Activated CD4-positive, alpha-beta T cell treated with anti-CD3 and anti-CD28 coated beads, Interleukin-2, Interleukin-4, amounts not matched to agents 100 ng/mL and 50 ng/mL, durations not matched to agents 16 hours and 8 hours (primary cell): ENCODE measurements around the gene DHRSX.
"Not testable (repeated sequence)": the region's sequence is repeated elsewhere in the genome, so short reads cannot be mapped to it uniquely, and the experiment has no call there.

Source experiments
- DNase-seq: peaks from one replicate; pipeline ENCODE4 v3.0.0-alpha.2; 2020; ENCODE audit warnings: low spot score

Gene DHRSX

DNA sequence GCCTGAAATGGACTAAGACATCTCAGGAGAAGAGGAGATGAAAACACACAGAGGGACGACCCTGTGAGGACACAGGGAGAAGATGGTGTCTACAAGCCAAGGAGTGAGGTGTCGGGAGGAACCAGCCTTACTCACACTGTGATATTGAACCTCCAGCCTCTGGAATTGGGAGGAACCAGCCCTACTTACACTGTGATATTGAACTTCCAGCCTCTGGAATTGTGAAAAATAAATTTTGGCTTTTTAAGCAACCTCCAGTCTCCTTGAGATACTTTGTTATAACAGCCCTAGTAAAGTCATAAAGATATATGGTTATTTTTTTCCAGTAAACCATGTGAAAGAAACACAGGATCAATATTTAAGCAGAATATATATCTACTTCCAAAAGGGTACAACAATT, 76.5 kb downstream of the DHRSX start:
- no peak for DNase-seq

DNA sequence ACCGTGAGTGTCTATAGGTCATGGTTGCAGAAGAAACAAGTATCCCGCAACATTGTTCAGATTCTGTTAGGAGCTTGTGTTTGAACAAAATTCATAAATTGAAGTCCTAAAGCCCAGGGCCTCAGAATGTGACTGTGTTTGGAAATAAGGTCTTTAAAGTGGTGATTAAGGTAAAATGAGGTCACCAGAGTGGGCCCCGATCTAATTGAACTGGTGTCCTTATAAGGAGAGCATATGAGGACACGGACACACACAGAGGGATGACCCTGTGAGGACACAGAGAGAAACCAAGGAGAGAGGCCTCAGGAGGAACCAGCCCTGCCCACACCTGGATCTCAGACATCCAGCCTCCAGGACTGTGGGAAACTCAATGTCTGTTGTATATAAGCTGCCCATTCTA, 76.9 kb downstream of the DHRSX start:
- no peak for DNase-seq

DNA sequence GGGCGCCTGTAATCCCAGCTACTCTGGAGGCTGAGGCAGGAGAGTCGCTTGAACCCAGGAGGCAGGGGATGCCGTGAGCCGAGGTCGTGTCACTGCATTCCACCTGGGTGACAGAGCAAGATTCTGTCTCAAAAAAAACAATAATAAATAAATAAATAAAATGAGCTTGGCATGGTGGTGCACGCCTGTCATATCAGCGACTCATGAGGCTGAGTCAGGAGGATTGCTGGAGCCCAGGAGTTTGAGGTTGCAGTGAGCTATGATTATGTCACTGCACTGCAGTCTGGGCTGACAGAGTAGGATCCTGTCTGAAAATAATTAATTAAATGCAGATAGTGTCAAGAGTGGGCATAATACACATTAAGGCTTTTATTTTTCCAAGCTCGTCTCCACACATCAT, 77.5 kb downstream of the DHRSX start:
- no peak for DNase-seq

GRCh38 chrX:2419418-2419817, 81.4 kb downstream of the DHRSX start:
- not testable (repeated sequence) for DNase-seq

- DNase-seq: no peak
Measured at GRCh38 chrX:2418000-2418399, 82.8 kb downstream of the DHRSX start.

DNA sequence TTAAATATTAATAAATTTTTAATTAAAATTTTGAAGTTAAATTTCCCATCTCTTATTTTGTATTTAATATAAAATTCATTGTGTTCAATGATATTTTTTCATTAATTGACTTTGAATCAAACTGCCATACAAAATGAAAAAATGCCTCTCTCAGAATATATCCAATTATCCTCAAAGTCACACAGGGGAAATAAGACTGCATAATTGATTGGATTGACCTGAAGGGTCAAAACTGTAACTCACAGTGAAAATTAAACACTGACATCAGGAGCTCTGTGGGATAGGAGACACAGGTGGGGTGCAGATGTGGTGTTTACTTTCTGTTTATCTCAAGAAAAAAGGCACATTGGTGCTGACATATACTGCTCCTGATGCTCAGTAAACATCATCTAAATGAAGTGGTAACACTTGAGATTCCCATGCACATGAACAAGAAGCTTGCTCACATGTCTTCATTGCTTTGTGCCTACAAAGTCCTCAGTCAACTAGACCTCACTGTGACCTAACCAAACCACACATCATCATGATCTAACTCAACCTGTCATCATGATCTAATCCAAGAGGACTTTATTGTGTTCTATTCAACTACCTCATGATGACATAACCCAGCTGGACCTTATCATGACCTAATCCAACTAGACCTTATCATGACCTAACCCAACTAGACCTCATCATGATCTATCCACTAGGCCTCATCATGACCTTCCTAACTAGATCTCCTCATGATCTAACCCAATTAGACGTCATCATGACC, 83.7 kb downstream of the DHRSX start:
- DNase-seq: no peak

GRCh38 chrX:2414384-2414783, 86.4 kb downstream of the DHRSX start:
- DNase-seq: no peak

- no peak for DNase-seq
Measured at GRCh38 chrX:2413969-2414368, 86.8 kb downstream of the DHRSX start.

DNA sequence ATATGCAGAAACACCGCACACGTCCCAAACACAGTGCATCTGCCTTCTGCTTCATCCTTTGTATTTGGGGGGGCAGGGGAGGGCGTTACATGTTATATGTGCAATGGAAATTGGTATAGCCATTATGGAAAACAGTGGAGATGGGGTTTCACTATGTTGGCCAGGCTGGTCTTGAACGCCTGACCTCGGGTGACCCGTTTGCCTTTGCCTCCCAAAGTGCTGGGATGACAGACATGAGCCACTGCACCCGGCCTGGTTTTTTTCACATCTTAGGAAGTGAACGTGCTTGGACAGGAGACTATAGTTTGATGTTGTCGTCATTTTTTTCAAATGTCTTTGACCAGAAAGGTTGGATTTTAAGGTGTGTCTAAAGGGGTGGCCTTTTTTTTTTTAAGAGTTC, 88.6 kb downstream of the DHRSX start:
- DNase-seq: no peak

DNA sequence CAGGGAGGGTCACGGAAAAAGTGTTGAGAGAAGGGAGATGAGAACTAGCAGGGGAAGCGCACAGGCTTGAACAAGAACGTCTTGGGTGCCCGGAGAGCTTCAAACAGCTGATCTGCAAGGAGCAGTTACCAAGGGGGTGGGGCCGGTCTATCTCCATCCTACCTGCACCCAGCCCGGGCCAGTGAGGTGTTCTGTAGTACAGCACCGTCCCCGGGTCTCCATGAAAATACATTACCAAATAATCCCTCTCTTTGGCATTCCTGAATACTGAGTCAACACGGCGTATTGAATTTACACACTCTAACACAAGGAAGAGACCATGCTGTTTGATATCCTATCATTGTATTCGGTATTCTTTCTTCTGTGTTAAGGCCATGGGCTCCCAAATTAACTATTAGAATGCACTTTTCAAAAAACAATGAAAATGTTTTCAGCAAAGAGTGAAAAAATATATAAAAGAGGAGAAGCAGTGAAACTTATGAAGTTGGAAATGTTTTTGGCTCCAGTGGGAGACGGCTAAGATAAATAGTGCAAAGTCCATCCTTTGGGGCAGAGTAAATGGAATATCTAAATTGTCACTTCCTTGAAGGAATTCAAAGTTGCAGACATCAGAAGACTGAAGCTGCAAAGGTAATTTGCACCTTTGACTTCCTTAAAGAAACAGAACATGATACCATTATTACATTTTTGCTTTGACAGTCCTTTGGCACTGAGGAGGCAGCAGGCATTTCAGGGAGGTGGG, 90.3 kb downstream of the DHRSX start:
- no peak for DNase-seq

DNA sequence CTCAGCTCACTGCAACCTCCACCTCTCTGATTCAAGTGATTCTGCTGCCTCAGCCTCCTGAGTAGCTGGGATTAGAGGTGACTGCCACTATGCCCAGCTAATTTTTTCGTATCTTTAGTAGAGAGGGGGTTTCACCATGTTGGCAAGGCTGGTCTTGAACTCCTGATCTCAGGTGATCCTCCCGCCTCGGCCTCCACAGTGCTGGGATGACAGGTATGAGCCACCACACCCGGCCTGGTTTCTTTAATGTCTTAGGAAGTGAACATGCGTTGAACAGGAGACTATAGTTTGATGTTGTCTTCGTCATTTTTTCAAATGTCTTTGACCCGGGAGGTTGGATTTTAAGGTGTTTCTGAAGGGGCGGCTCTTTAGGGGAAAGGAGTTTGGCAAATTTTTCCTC, 91.0 kb downstream of the DHRSX start:
- no peak for DNase-seq

GRCh38 chrX:2408856-2409255, 91.9 kb downstream of the DHRSX start:
- no peak for DNase-seq

DNA sequence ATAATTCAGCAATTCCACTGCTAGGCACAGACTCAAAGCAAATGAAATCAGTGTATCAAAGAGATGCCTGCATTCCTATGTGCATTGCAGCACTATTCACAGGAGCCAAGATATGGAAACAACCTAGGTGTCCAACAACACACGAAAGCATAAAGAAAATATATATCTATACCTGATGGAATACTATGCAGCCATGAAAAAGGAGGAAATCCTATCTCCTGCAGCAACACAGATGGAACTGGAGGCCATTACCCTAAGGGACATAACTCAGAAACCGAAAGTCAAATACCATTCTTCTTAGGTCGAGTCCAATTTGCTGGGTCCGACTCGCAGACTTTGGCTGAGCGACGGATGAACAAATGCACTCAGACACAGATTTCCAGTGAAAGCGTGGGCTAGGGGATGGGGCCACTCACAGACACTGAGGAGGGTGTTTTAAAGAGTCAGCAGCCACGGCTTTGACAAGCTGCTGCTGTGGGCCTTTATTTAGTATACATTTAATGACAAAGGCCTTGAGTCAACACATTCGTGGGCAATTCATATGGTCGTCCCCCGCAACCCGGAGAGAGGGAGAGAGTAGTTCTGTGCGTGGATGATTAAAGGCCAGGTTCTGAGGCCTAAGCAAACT, 93.8 kb downstream of the DHRSX start:
- no peak for DNase-seq

DNA sequence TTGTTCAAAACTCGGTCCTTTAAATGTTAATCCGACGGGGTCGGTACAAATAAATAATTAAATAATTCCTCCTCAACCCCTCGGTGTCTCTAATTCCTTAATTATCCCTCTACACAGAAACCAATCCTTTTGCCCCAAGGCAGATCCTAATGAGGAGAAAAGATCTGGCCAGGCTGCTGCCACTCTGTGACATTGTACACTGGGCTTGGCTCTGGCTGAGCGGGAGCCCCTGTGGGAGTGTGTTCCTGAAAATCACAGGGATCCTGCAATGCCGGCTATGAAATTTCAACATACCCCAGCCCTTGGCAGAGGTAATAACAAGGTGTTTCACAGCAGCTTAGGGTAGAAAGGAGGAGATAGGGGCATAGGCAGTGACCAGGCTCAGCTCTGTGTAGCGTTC, 96.0 kb downstream of the DHRSX start:
- no peak for DNase-seq

- DNase-seq: no peak
Measured at GRCh38 chrX:2402361-2402690, 98.5 kb downstream of the DHRSX start.

- DNase-seq: no peak
Measured at GRCh38 chrX:2401590-2402360, 99.0 kb downstream of the DHRSX start.

- DNase-seq: no peak
Measured at GRCh38 chrX:2401201-2401589, 99.6 kb downstream of the DHRSX start.

GRCh38 chrX:2398064-2398656, 102.6 kb downstream of the DHRSX start:
- no peak for DNase-seq

- DNase-seq: no peak
Measured at GRCh38 chrX:2397229-2398063, 103.3 kb downstream of the DHRSX start.

GRCh38 chrX:2395261-2395992, 105.3 kb downstream of the DHRSX start:
- no peak for DNase-seq
